Measurements from ENCODE around the gene UBB.
"Not testable (repeated sequence)": the region's sequence is repeated elsewhere in the genome, so short reads cannot be mapped to it uniquely, and the experiment has no call there.

Gene UBB

GRCh38 chr17:16391451-16391850 is 10.6 kb downstream of the UBB start:
- no peak overlapping the region for H3K4me3 ChIP-seq (ENCODE audit: low read depth, low read length)
- TF ChIP-seq CTCF (IDR thresholded peaks at IDR 0.05; ENCODE audit: low read depth, low read length) = no peak

- not testable (repeated sequence) for H3K4me3 ChIP-seq (ENCODE audit: low read depth, low read length)
These were observed 11.6 kb downstream of the UBB start for GRCh38 chr17:16392491-16392890.

- not testable (repeated sequence) for H3K4me3 ChIP-seq (ENCODE audit: low read depth, low read length)
These were observed 15.0 kb downstream of the UBB start for GRCh38 chr17:16395887-16396286.

- not testable (repeated sequence) for H3K4me3 ChIP-seq (ENCODE audit: low read depth, low read length)
These were observed 15.8 kb downstream of the UBB start for GRCh38 chr17:16396693-16397092.

GRCh38 chr17:16398270-16399267 is 17.7 kb downstream of the UBB start:
- no peak for TF ChIP-seq CTCF (IDR thresholded peaks at IDR 0.05; ENCODE audit: low read depth, low read length)
- no peak overlapping the region for H3K4me3 ChIP-seq (ENCODE audit: low read depth, low read length)

GRCh38 chr17:16403847-16404246 is 23.0 kb downstream of the UBB start:
- H3K4me3 ChIP-seq (ENCODE audit: low read depth, low read length) = not testable (repeated sequence)

GRCh38 chr17:16406742-16407674 is 26.1 kb downstream of the UBB start:
- no peak for TF ChIP-seq CTCF (IDR thresholded peaks at IDR 0.05; ENCODE audit: low read depth, low read length)
- peak overlapping the region; percentile 60 for H3K4me3 ChIP-seq (ENCODE audit: low read depth, low read length)

- TF ChIP-seq CTCF (IDR thresholded peaks at IDR 0.05; ENCODE audit: low read depth, low read length) = no peak
- H3K4me3 ChIP-seq (ENCODE audit: low read depth, low read length) = no peak overlapping the region
These were observed 27.2 kb downstream of the UBB start for GRCh38 chr17:16407911-16408588.

Measured in WI38 (cell line).